IPS-18c (cell line): ENCODE results near the gene ZNF282.
A peak's percentile ranks its signal among the peaks of the same experiment; 100 is the strongest.

ENCODE experiments used
- H3K4me3 ChIP-seq: 2 replicates; pipeline ENCODE4 v1.7.0; 2013; ENCODE audit warnings: low read depth, mild to moderate bottlenecking, low read length, moderate library complexity; ENCODE audit not compliant: insufficient read depth
- H3K9me3 ChIP-seq: one replicate; pipeline ENCODE4 v1.6.1; 2013; ENCODE audit warnings: mild to moderate bottlenecking, low read length, moderate library complexity; ENCODE audit not compliant: control insufficient read depth, insufficient read depth

Gene ZNF282

GRCh38 chr7:149181450-149181790, 13.9 kb upstream of the ZNF282 start:
- H3K4me3 ChIP-seq = no peak overlapping the region
- H3K9me3 ChIP-seq = no peaks in the 10 kb centered on the region

- H3K9me3 ChIP-seq = no peaks in the 10 kb centered on the region
- no peak overlapping the region for H3K4me3 ChIP-seq
Observed at GRCh38 chr7:149184274-149184673, 11.1 kb upstream of the ZNF282 start.

- peaks cover 2% of the 10 kb centered on the region for H3K9me3 ChIP-seq
- H3K4me3 ChIP-seq = no peak overlapping the region
Observed at GRCh38 chr7:149188213-149188612, 7.1 kb upstream of the ZNF282 start.

GRCh38 chr7:149188637-149189259, 6.6 kb upstream of the ZNF282 start:
- Histone ChIP-seq H3K4me3 (no peak overlapping the region), H3K9me3 (peaks cover 2% of the 10 kb centered on the region)

GRCh38 chr7:149191851-149192250, 3.5 kb upstream of the ZNF282 start:
- Histone ChIP-seq H3K4me3 (no peak overlapping the region), H3K9me3 (peaks cover 2% of the 10 kb centered on the region)

GRCh38 chr7:149194799-149195179, 557 bp upstream of the ZNF282 start:
- Histone ChIP-seq H3K4me3 (peak overlapping the region; percentile 82), H3K9me3 (peaks cover 2% of the 10 kb centered on the region)

- Histone ChIP-seq H3K9me3 (peaks cover 2% of the 10 kb centered on the region), H3K4me3 (peak overlapping the region; percentile 82)
Observed at GRCh38 chr7:149196151-149196704, 882 bp downstream of the ZNF282 start.

- Histone ChIP-seq H3K9me3 (no peaks in the 10 kb centered on the region), H3K4me3 (peak overlapping the region; percentile 82)
Observed at GRCh38 chr7:149196705-149197171, 1.4 kb downstream of the ZNF282 start.

GRCh38 chr7:149197675-149198074, 2.3 kb downstream of the ZNF282 start:
- H3K4me3 ChIP-seq = no peak overlapping the region

GRCh38 chr7:149198161-149198816, 2.9 kb downstream of the ZNF282 start:
- no peak overlapping the region for H3K4me3 ChIP-seq
- H3K9me3 ChIP-seq = no peaks in the 10 kb centered on the region

More at GRCh38 chr7:149197675-149198074, 2.3 kb downstream of the ZNF282 start:
- H3K9me3 ChIP-seq = no peaks in the 10 kb centered on the region

- no peak overlapping the region for H3K4me3 ChIP-seq
Observed at GRCh38 chr7:149199234-149199995, 4.1 kb downstream of the ZNF282 start.

GRCh38 chr7:149202831-149203231, 7.5 kb downstream of the ZNF282 start:
- Histone ChIP-seq H3K4me3 (no peak overlapping the region), H3K9me3 (peaks cover 5% of the 10 kb centered on the region)

More at GRCh38 chr7:149199234-149199995, 4.1 kb downstream of the ZNF282 start:
- no peaks in the 10 kb centered on the region for H3K9me3 ChIP-seq

GRCh38 chr7:149205690-149206381, 10.5 kb downstream of the ZNF282 start:
- H3K9me3 ChIP-seq = peaks cover 5% of the 10 kb centered on the region
- no peak overlapping the region for H3K4me3 ChIP-seq

GRCh38 chr7:149207324-149208035, 12.1 kb downstream of the ZNF282 start:
- H3K9me3 ChIP-seq = peaks cover 5% of the 10 kb centered on the region

GRCh38 chr7:149209518-149210269, 14.3 kb downstream of the ZNF282 start:
- no peak overlapping the region for H3K4me3 ChIP-seq
- peaks cover 5% of the 10 kb centered on the region for H3K9me3 ChIP-seq

More at GRCh38 chr7:149207324-149208035, 12.1 kb downstream of the ZNF282 start:
- H3K4me3 ChIP-seq = no peak overlapping the region

- Histone ChIP-seq H3K4me3 (no peak overlapping the region), H3K9me3 (peaks cover 4% of the 10 kb centered on the region)
Observed at GRCh38 chr7:149210551-149210950, 15.2 kb downstream of the ZNF282 start.
